Mesothelial cell of epicardium (in vitro differentiated cells): ENCODE data around the gene RRP8. TPM values are rescaled to one million over a fixed set of nuclear protein-coding genes. Genes with fewer than 3 reads are reported as not detected.

ENCODE experiments used
- DNase-seq, 2 experiments: peaks; one replicate each; pipeline ENCODE4 v3.0.0; 2021; ENCODE audit warnings: low spot score in 2 of 2; ENCODE audit not compliant: unreplicated experiment in 2 of 2
- H3K27ac Mint-ChIP-seq: 2 replicates; pipeline ENCODE4 v1.8.0; 2021; ENCODE audit warnings: mixed read lengths
- H3K27me3 Mint-ChIP-seq: 2 replicates; pipeline ENCODE4 v1.8.0; 2021; ENCODE audit warnings: low read depth, mixed read lengths
- H3K36me3 Mint-ChIP-seq: 2 replicates; pipeline ENCODE4 v1.8.0; 2021; ENCODE audit warnings: mixed read lengths
- H3K4me1 Mint-ChIP-seq: 2 replicates; pipeline ENCODE4 v1.8.0; 2021; ENCODE audit warnings: mixed read lengths
- H3K4me3 Mint-ChIP-seq: 2 replicates; pipeline ENCODE4 v1.8.0; 2021; ENCODE audit warnings: mild to moderate bottlenecking, moderate library complexity, mixed read lengths
- H3K9me3 Mint-ChIP-seq: 2 replicates; pipeline ENCODE4 v1.8.0; 2021; ENCODE audit warnings: mixed read lengths
- CTCF ChIP-seq: fragments of 200-600 bp; sonication (generic); IDR thresholded peaks from one replicate; pipeline ENCODE4 v1.5.0; 2021; ENCODE audit warnings: antibody characterized with exemption; ENCODE audit not compliant: unreplicated experiment
- total RNA-seq: library from RNA; stranded (reverse); gene quantifications from 3 replicates; pipeline ENCODE4 v1.2.1, GENCODE V29; 2021

RRP8 gene
- total RNA-seq, 1 donor from 2014 or later: 18.6 TPM

DNA sequence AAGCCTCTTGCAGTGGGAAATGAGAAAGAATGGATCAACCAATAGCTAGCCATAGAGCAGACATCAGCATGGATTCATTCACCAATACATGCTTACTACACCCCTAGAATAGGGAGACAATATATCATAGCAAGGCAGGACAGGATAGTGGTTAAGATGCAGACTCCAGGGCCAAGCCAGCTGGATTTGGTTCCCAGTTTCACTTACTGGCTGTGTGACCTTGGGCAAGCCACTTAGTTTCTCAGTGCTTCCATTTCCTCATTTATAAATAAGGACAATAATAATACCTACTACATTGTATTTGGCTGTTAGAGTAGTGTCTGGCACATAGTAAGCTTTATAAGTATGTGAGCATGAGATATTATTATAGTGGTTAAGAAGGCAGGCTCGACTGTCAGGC, 45.1 kb upstream of the RRP8 start:
- no peaks in the 10 kb centered on the region for H3K9me3 Mint-ChIP-seq
- H3K27ac Mint-ChIP-seq: no peak overlapping the region
- H3K27me3 Mint-ChIP-seq: no peaks in the 10 kb centered on the region
- TF ChIP-seq CTCF: no peak
- no peak overlapping the region for H3K4me3 Mint-ChIP-seq
- peaks cover 3% of the 10 kb centered on the region for H3K36me3 Mint-ChIP-seq
- no peak for DNase-seq
- peaks cover 3% of the 10 kb centered on the region for H3K4me1 Mint-ChIP-seq

DNA sequence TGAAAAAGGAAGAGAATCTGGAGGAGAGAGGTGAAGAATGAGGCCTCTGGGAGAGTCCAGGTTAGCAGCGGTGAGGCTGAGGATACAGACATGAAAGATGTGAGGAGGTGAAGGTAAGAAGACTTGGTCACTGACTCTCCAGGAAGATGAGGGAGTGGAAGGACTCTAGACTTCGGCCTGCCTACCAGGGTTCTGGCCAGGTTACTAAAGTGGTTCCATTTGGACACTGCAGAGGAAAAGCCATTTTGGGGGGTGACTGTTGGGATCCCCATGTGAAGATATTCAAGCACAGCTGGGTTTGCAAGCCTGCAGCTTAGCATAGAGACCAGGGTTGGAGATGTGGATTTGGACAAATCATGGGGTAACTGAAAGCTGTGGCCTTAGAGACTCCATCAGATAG, 44.4 kb upstream of the RRP8 start:
- peaks cover 3% of the 10 kb centered on the region for H3K36me3 Mint-ChIP-seq
- no peak overlapping the region for H3K27ac Mint-ChIP-seq
- no peak for DNase-seq
- no peaks in the 10 kb centered on the region for H3K27me3 Mint-ChIP-seq
- no peaks in the 10 kb centered on the region for H3K9me3 Mint-ChIP-seq
- H3K4me3 Mint-ChIP-seq: no peak overlapping the region
- no peak for TF ChIP-seq CTCF
- H3K4me1 Mint-ChIP-seq: peaks cover 3% of the 10 kb centered on the region

DNA sequence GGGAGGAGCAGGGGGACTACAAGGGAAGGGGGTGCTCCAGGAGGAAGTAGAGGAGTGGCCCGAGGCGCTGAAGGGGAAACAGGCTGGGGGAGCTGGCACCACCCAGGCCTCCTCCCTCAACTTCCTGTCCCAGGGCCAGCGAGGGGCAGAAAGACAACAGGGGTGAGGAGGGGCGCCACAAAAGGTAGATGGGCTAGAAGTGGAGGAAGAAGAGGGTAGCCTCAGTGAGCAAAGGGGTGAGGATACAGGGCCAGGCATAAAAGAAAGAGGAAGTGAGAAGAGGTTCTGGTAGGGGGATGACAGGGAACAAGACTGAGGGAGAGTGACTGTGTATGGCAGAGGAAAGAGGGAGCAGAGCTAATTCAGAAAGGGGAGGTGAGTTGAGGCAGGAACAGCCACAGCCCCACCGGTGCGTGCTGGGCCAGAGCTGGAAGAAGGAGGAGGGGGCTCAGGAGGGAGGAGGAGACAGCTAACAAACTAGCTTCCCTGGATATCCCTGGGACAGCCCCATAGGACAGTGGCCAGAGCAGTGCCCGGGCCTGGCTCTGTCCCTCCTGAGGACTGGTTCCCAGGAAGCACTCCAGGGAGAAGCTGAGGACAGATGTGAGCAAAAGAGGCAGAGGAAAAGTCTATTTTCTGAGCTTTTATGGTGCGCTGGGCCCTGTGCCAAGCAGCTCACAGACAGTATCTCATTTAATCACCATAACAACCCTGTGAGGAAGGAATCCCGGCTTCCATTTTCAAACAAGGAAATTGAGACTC, 43.7 kb upstream of the RRP8 start:
- DNase-seq: no peak
- H3K36me3 Mint-ChIP-seq: peaks cover 3% of the 10 kb centered on the region
- H3K4me1 Mint-ChIP-seq: peaks cover 3% of the 10 kb centered on the region

GRCh38 chr11:6646576-6646917, 43.1 kb upstream of the RRP8 start:
- no peak overlapping the region for H3K4me3 Mint-ChIP-seq
- H3K27me3 Mint-ChIP-seq: no peaks in the 10 kb centered on the region
- H3K4me1 Mint-ChIP-seq: peaks cover 3% of the 10 kb centered on the region
- no peak overlapping the region for H3K27ac Mint-ChIP-seq
- peaks cover 3% of the 10 kb centered on the region for H3K36me3 Mint-ChIP-seq
- no peaks in the 10 kb centered on the region for H3K9me3 Mint-ChIP-seq
- no peak for TF ChIP-seq CTCF
- DNase-seq: no peak

More for the DNA sequence above, 43.7 kb upstream of the RRP8 start:
- H3K9me3 Mint-ChIP-seq: no peaks in the 10 kb centered on the region
- no peaks in the 10 kb centered on the region for H3K27me3 Mint-ChIP-seq
- TF ChIP-seq CTCF: no peak
- no peak overlapping the region for H3K4me3 Mint-ChIP-seq
- H3K27ac Mint-ChIP-seq: no peak overlapping the region

DNA sequence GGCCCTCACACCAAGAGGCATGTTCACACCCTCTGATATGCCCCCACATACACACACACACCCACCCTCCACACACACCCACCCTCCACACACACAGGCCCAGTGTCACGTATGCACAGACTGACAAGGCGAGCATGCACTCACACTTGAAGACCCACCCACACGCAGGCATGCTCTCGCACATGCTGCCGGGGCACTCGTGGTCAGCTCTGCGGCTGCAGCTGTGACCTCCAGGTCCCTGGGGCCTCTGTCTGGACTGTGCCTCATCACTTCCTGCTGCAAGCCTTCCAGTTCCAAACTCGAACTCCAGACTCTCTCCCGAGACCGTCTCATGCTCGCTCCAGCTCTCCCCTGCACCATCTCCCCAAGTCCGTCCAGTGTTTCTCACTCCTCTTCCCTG, 42.7 kb upstream of the RRP8 start:
- Mint-ChIP-seq H3K4me3 (no peak overlapping the region), H3K27me3 (no peaks in the 10 kb centered on the region), H3K36me3 (peaks cover 3% of the 10 kb centered on the region), H3K9me3 (no peaks in the 10 kb centered on the region), H3K27ac (no peak overlapping the region), H3K4me1 (peaks cover 3% of the 10 kb centered on the region)
- no peak for TF ChIP-seq CTCF
- no peak for DNase-seq
